ENCODE measurements around the gene SOX10.
"Not testable (repeated sequence)": the region's sequence is repeated elsewhere in the genome, so short reads cannot be mapped to it uniquely, and the experiment has no call there.

SOX10 gene

DNA sequence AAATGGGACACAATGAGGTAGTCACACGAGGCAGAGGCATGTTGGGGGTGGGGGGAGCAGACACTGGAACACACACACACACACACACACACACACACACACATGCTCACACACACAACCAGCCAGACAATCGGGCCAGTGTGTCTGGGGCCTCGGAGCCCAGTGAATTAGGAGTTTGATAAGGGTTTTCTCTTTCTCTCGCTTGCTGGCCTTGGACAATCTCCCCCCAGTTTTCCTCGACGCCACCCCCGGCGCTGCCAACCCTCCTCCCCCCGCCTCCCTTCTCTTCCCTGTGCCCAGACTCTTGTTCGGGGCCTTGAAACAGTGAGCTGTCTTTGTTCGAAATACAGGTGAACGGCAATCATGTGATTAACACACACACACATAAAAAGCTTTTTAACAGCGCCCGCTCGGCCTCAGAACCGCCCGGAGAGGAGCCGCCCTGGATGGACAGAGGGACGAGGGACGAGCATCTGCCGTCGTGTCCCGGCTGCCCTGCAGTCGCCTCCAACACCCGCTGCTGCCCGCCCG lies 1.5 kb upstream of the SOX10 start:
- no peak for DNase-seq

DNA sequence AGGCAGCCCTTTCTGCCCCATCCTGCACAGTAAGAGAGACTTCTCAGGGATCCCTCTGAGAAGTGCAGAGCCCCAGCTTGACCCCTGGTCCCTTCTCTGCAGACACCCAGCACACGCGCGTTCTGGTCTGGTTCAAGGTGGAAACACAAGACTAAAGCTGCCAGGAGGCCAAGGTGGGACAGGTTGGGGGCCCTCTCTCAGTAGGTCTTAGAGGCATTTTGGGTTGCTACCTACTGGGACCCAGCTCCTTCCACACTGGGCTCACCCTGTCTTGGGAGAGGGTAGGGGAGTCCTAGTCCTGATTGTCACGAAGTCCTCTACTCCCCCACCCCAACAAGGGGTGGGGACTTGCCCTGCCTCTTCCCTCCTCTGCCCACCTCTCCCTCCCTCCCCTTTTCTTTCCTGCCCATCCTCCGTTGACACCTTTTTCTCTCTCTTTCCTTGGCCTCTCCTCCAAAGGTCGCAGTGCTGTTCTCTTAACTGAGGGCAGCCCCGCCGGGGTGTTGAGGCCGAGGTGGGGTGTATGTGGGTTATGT lies 763 bp upstream of the SOX10 start:
- no peak for DNase-seq

DNA sequence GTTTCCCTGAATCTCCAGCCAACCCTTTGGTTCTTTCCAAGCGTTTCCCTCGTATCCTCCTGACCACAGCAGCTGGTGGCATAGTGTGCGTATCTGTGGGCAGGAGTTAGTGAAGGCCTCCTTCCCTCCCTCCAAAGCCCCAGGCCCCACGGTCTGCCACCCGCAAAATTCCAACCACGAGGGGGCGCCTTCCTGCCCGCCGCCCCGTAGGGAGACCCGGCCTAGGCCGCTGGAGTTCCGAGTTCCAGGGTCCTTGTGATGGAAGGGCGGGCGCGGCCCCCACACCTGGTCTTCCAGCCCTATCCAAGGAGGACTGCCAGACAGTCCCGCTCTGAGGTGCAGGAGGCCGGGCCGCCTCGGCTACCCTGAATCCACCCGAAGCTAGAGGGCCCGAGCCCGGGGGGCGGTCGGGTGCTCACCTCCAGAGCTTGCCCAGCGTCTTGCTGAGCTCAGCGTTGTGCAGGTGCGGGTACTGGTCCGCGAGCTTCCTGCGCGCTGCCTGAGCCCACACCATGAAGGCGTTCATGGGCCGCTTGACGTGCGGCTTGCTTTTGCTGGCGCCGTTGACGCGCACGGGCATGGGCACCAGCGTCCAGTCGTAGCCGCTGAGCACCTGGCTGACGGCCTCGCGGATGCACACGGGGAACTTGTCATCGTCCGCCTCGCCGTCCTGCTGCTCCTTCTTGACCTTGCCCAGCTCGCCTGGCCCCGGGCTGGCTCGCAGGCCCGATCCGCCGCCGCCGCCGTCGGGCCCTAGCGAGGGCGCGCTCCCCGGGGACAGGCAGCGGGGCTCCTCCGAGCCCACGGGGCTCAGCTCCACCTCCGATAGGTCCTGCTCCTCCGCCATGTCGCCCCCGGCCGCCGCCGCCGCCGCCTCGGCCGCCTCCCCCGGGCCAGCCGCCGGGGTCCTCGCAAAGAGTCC lies 1.2 kb downstream of the SOX10 start:
- DNase-seq: no peak

DNA sequence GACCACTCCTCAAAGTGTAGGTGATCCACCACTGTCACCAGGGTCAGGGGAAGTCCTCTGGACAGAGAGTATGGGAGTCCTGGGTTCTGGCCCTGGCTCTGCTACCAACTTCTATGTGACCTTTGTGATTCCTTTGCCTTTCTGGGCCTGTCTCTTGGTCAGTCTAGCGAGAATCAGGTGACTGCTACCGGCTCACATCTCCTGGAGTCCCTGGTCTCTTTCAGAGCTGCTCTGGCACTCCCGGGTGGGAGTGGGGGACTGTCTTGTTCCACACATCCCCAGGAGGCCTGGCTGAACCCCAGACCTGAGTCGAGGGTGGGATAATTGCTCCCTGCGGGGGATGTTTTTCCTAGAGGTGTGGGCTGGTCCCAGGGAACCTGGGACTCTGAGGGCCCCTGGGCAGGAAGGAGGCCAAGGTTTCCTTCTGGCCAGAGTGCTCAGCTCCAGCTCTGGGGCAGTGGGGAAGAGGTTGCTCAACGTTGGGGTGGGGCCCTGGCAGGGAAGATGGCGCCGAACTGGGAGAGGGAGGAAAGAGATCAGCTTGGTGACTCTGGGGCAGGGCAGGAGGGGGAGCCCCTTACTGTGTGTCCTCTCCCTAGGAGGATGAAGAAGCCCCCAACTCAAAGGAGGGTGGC lies 2.1 kb downstream of the SOX10 start:
- no peak for DNase-seq

DNA sequence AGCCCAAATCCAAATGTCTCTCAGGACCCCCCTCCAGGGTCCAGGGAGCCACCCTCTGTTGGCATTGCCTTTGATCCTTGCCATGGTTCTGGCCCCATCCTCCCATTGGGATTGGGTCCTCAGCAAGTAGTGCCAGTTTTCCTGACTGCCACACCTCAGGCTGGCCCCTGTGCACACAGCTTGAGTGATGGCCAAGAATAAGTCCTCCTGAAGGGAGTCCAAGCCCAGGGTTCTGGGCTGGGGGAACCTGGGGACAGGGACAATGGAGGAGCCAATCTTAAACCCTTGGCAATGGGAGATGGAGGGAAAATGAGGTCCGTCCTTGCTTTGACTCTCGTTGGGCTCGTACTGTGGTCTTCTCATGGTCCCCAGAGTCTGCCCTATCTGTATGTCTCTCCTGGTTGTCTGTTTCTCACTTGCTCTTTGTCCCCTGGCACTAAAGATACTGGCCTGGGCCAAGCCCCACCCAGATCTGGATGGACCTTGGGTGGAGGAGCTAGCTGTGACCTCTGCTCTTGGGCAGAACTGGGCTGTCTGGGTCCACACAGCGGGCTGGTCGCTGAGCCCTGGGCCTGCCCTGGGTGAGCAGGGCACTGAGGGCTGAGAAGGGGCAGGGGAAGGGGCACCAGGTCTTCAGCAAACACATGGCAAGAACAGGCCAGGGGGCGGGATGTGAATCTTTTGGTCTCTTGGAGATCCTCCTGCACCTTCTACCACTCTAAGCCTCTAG lies 2.9 kb downstream of the SOX10 start:
- DNase-seq: no peak

DNA sequence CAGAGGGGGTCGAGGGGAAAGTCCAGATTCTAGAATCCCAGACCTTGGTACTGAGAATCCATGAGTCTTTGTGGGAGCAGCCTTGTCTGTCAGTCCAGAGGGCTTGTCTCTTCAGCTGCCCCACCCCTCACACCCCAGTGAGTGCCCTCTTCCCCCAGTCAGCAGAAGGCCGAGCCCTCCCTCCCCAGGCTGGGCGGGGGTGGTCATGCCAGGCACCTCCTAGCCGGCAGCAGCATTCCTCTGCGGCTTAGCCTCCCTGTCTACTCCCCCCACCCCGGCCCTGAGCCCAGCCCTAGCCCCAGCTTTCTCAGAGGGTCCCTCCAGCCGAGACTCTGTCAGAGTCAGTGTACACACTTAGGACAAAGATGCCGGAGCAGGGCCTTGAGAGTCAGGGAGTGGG lies 4.6 kb downstream of the SOX10 start:
- DNase-seq: no peak

DNA sequence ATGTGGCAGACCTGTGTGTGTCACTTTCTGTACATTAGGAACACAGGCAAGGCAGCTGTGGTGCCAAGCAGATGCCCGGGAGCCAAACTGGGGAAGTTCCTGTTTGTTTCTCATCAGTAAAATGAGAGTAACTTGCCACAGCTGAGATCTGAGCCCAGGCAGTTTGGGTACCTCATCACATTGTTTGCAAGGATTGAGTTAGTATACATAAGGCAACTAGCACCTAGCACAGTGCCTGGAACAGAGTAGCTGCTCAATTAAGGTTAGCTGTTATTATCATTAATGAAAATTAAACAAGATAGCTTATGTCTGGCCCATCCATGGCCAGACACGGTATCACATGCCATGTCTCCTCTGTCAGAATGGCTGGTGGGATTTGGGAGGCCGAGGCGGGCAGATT lies 7.8 kb downstream of the SOX10 start:
- no peak for DNase-seq

DNA sequence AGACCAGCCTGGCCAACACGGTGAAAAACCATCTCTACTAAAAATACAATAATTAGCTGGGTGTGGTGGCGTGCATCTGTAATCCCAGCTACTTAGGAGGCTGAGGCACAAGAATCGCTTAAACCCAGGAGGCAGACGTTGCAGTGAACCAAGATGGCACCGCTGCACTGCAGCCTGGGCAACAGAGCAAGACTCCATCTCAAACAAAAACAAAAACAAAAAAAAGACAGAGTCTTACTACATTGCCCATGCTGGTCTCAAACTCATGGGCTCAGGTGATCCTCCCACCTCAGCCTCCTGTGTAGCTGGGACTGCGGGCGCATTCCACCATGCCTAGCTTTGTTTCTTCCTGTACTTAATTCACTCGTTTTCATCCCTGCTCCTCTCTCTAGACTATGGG lies 8.3 kb downstream of the SOX10 start:
- not testable (repeated sequence) for DNase-seq

DNA sequence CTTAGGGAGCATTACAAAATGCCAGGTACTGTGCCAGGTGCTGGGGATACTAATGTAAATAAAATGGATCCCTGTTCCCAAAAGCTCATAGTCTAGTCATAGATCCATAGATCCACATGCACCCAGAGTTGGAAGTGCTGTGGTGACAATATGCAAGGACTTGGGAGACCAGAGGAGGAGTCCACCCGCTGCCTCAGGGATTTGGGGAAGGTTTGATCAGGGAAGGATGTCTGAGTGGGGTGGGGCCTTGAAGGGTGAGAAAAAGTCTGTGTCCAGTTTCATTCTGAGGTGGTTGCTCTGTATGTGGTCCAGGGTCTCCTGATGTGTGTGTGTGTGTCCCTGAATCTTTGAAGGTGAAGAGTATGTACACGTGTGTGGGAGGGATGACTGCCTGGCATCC lies 9.2 kb downstream of the SOX10 start:
- DNase-seq: no peak

DNA sequence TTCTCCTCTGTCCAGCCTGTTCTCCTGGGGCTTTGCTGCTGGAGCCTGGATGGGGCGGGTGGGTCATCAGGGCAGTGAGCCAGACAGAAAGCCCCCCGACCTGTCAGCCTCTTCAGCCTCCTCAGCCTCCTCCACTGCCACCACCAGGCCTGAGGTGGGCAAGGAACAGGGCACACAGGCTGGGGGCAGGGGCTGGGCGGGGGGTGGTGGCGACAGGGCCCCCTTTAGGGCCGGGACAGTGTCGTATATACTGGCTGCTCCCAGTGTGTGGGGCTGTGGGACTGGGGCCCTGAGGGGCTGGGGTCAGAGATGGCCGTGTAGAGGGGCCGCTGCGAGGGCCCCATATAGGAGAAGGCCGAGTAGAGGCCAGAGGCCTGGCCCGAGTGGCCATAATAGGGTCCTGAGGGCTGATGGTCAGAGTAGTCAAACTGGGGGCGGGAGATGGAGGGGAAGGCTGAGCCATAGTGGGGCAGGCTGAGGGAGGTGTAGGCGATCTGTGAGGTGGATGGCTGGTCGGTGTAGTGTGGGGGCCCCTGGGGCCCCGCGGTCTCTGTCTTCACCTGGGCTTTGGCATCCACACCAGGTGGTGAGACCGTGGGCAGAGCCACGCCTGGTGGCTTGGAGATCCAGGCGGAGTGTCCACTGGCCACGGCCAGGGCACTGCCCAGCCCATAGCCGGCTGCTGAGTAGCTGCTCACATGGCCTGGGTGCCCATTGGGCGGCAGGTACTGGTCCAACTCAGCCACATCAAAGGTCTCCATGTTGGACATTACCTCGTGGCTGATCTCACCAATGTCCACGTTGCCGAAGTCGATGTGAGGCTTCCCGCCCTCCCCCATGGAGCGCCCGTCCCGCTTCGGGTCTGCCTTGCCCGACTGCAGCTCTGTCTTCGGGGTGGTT lies 10.8 kb downstream of the SOX10 start:
- no peak for DNase-seq

DNA sequence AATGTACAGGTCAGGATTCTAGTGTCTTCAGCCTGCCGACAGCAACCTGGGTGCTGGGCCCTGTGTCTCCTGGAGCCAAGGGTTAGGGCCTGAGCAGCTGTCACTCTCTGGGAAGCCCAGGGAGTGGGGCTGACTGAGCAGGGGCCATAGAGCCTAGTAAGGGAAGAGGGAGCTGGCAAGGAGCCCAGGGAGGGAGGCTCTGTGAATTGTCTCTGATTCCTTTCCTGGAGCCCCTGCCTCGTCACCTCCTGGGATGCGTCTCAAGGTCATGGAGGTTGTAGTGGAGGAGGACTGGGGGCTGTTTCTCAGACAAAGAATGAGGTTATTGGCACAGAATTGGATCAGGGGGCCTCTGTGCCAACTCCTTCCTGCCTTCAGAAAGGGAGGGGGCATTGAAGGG lies 11.8 kb downstream of the SOX10 start:
- no peak for DNase-seq

DNA sequence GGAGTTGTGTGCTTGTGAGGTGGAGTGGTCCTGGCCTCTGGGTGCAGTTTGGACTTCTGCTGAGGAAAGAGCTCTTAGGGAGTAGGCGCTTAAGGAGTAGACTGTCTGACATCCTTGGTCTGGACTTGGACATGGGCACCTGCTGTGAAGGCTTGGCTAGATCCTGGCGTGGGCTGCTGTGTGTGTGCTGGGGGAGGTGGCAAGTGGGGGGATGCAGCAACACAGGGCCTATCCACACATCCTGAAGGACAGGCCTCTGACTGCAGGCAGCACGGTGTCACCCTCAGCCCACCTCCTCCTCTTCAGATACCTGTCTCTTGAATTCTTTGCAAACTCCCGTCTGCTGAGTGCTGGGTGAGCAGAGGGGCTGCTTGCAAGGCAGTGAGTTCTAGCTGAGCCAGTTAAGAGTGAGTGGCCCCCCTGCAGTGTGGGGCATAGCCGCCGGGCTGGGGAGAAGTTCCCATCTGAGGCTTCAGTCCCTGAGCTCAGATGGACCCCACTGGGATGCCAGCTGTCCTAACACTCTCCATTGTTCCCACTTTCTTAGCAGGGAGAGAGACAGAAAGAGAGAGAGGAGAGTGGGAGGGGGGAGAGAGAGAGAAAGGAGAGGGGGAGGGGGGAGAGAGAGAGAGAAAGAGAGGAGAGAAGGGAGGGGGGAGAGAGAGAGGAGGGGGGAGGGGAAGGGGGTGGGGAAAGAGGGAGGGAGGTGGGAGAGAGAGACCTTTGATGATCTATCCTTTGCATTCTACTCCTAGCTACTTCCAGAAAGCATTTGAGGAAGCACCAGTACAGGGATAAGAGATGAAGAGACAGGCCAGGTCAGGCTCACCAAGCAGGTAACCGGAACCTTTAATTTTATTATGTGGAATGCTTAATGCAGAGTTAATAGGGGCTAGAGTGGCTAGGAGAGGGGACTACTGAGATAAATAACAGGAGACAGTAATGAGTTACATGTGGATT lies 12.6 kb downstream of the SOX10 start:
- no peak for DNase-seq

DNA sequence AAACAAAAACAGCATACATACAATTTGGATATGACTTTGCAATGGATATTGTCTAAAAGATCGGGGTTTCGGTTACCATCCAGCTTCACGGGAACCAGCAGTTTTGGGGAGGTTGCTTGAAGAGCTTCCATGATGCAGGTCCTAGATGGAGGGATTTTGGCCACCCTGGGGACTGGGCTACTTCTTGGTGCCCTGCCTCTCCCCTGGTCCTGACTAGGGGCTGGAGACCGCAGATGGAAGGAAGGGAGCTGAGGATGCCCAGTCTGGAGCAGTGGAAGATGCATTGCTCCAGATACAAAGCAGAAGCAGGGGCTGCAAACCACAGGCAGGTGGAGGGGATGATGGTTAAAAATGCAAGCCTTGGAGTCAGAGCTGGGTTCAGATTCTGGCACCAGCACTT lies 13.5 kb downstream of the SOX10 start:
- DNase-seq: no peak

DNA sequence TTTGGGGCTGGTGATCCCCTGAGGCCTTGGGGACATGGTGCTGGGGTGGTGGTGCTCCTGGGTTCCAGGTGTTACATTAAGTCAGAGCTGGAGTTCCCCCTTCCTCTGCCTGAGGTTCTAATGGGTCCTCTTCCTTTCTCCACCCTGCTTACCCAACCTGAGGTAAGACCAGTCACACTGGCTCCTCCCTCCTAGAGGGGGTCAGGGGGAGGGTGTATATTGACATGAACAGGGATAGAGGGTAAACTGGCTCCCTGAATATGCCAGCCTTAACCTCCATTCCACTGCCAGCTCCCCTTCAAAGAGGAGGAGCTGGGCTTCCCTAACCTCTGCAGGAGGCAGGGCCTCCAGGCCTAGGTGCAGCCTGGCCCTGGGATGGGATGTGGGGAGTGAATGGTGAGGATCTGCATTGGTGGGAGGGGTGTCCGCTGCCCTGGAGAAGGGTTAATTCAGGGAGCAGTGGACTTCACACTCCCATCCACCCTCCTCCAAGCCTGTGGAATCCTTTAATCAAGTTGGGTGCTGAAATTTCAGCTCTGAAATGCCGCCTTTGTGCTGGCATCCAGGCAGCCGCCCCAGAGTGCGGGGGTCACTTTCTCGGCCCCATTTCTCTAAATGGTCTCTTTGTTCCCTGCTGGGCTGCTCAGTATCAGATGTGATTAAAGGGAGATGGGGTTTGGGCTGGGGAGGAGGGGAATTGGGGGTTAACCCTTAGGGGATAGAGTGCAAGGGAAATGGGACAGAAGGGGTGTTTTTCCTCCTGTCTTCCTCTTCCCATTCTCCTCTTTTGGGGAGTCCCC lies 15.7 kb downstream of the SOX10 start:
- DNase-seq: no peak

DNA sequence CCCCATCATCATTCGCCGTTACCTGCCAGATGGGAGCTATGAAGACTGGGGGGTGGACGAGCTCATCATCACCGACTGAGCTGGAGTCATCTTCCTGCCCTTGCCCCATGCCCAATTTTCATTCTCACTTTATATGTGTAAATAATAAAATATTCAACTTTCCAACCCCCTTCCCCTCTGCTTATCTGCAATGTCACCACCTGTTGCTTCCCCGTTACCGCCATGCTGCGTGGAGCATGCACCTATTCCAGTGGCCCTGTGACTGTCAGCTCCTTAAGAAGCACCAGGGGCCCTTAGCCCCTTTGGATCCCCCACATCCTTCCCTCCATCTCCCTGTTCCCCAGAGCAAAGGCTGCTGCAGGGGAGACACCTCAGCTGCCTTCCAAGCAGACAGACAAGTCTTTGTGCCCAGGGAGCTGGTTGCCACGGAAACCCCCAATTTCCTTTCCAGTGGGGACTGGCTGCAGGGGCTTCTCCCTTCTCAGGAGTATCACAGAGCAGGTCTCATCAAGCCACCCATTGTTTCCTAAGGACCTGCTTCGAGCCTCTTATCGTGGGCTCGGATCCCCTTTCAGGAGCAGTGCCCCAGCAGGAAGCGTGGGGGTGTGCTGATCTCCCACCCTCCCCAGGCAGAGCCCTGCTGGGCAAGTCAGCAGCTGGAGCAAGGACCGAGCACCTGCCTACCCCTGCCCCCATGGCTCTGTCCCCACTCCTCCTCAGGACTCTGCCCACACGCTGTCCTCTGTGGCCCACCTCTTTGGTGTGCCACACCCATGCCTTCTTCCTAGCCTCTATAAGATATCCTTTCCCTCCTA lies 16.5 kb downstream of the SOX10 start:
- DNase-seq: no peak

DNA sequence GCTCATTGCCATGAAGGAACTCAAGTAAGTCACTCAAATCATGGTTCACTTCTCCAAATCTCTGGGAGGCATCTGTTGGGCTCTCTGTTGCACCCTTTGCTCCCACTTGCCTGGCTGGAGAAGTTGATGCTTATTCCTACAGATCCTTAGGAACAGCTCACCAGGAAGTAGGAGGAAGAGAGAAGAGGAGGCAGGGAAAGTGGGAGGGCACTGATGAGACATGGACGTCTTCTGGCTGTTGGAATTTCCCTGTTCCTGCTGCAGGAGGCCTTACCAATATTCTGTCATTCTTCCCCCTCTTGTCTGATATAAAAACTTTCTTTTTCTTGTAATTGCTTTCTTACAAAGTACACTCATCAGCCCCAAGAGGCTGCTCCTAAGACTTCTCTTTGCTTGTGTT lies 17.2 kb downstream of the SOX10 start:
- DNase-seq: no peak

DNA sequence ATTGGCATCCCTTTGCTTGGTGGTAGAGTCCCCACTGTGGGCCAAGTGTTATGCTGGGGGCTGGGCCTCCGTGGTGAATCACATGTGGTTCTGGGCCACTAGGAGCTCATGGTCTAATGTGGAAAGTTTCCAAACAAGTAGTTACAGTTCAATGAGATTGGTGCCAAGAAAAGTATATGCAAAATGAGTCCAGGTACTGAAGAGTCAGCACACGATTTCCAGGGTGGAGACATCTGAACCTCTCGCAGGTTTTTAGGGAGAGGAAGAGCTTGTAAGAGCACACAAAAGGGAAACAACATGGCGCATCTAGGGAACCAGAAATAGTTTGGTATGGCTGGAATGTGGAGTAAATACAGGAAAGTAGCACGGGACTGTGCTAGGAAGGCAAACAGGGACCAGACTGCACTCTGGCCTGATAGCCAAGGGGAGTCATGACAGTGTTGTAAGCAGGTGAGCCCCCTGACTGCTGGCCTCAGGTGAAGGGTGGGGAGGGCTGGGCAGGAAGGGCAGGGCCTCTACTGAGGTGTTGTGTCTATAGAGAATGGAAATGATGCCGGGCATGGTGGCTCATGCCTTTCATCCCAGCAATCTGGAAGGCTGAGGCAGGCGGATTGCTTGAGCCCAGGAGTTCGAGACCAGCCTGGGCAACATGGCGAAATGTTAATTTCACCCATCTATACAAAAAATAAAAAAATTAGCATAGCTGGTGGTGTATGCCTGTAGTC lies 18.3 kb downstream of the SOX10 start:
- no peak for DNase-seq

DNA sequence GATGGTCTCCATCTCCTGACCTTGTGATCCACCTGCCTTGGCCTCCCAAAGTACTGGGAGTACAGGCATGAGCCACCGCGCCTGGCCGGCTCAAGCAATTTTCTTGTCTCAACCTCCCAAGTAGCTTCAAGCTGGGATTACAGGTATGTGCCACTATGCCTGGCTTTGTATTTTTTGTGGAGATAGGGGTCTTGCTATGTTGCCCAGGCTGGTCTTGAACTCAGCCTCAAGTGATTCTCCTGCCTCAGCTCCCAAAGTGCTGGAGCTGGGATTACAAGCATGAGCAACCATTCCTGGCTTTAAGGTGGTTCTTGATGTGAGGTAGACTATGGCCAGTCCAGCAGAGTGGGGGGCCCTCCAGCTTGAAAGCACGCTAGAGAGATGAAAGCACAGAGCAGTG lies 23.3 kb downstream of the SOX10 start:
- DNase-seq: no peak

Measured in activated CD4-positive, alpha-beta T cell treated with anti-CD3 and anti-CD28 coated beads for 1 hour (primary cell).